ENCODE results near the gene WDR33.
A peak's percentile ranks its signal among the peaks of the same experiment; 100 is the strongest.

The WDR33 gene

GRCh38 chr2:127721311-127721977 lies 89.5 kb downstream of the WDR33 start:
- H4K8ac ChIP-seq (ENCODE audit: low read length): no peak overlapping the region
- H2BK12ac ChIP-seq (ENCODE audit: low read length in 2 of 2): no peak overlapping the region
- no peak overlapping the region for H2AFZ ChIP-seq (ENCODE audit: low read depth, low read length)
- H3K4me1 ChIP-seq (ENCODE audit: control insufficient read depth, insufficient read depth, low read depth, low read length): no peaks in the 10 kb centered on the region
- no peak overlapping the region for H2BK15ac ChIP-seq (ENCODE audit: low read depth, poor library complexity, severe bottlenecking)
- peak; percentile 82 for DNase-seq
- H3K4me3 ChIP-seq (ENCODE audit: insufficient read depth in 1 of 2, low read depth in 1 of 2, low read length in 2 of 2): no peak overlapping the region
- H3K4me2 ChIP-seq (ENCODE audit: low read length, poor library complexity, severe bottlenecking): no peak overlapping the region
- no peak overlapping the region for H2BK5ac ChIP-seq (ENCODE audit: low read depth, low read length, poor library complexity, severe bottlenecking)
- H3K36me3 ChIP-seq (ENCODE audit: control insufficient read depth in 1 of 2, insufficient read depth in 2 of 2, low read depth in 1 of 2, low read length in 2 of 2): peaks cover 26 to 79% of the 10 kb centered on the region in 2 experiments
- no peak overlapping the region for H4K91ac ChIP-seq (ENCODE audit: low read length)
- no peak overlapping the region for H2AK5ac ChIP-seq (ENCODE audit: low read length, severe bottlenecking)
- H3K79me1 ChIP-seq (replicated peaks; ENCODE audit: low read length, poor library complexity, severe bottlenecking): peaks cover 29% of the 10 kb centered on the region
- no peak overlapping the region for H3K4ac ChIP-seq (ENCODE audit: low read depth in 1 of 2, low read length in 2 of 2)
- no peak overlapping the region for H3K14ac ChIP-seq (ENCODE audit: low read length in 2 of 2)
- WGBS: 35% methylated on average over 4 of the region's 6 CpGs
- H3K27ac ChIP-seq (ENCODE audit: low read length, poor library complexity, severe bottlenecking): peak overlapping the region; percentile 72
- no peaks in the 10 kb centered on the region for H3K9me3 ChIP-seq (ENCODE audit: control insufficient read depth, low read length)
- no peak overlapping the region for H2BK120ac ChIP-seq (ENCODE audit: low read depth, low read length)
- no peak overlapping the region for H3K23ac ChIP-seq (ENCODE audit: low read length in 2 of 2)
- no peak overlapping the region for H3K18ac ChIP-seq (ENCODE audit: low read depth in 1 of 2, low read length in 2 of 2)
- H3K9ac ChIP-seq (ENCODE audit: low read length): no peak overlapping the region
- H3K27me3 ChIP-seq (ENCODE audit: control insufficient read depth in 1 of 2, insufficient read depth in 1 of 2, low read length in 2 of 2): no peaks in the 10 kb centered on the region

GRCh38 chr2:127719301-127720218 lies 91.4 kb downstream of the WDR33 start:
- Histone ChIP-seq H3K23ac (ENCODE audit: low read length in 2 of 2) (no peak overlapping the region), H3K4me1 (ENCODE audit: control insufficient read depth, insufficient read depth, low read depth, low read length) (no peaks in the 10 kb centered on the region), H2BK120ac (ENCODE audit: low read depth, low read length) (no peak overlapping the region)

GRCh38 chr2:127718271-127718670 lies 92.7 kb downstream of the WDR33 start:
- Histone ChIP-seq H3K79me1 (replicated peaks; ENCODE audit: low read length, poor library complexity, severe bottlenecking) (peaks cover 28% of the 10 kb centered on the region), H3K23ac (ENCODE audit: low read length in 2 of 2) (no peak overlapping the region), H2AFZ (ENCODE audit: low read depth, low read length) (no peak overlapping the region), H2BK12ac (ENCODE audit: low read length in 2 of 2) (no peak overlapping the region), H3K27me3 (ENCODE audit: control insufficient read depth in 1 of 2, insufficient read depth in 1 of 2, low read length in 2 of 2) (no peaks in the 10 kb centered on the region), H3K27ac (ENCODE audit: low read length, poor library complexity, severe bottlenecking) (no peak overlapping the region), H3K9me3 (ENCODE audit: control insufficient read depth, low read length) (no peaks in the 10 kb centered on the region), H3K4me3 (ENCODE audit: insufficient read depth in 1 of 2, low read depth in 1 of 2, low read length in 2 of 2) (no peak overlapping the region), H3K9ac (ENCODE audit: low read length) (no peak overlapping the region), H4K8ac (ENCODE audit: low read length) (no peak overlapping the region), H3K36me3 (ENCODE audit: control insufficient read depth in 1 of 2, insufficient read depth in 2 of 2, low read depth in 1 of 2, low read length in 2 of 2) (peaks cover 35 to 82% of the 10 kb centered on the region in 2 experiments), H2BK5ac (ENCODE audit: low read depth, low read length, poor library complexity, severe bottlenecking) (no peak overlapping the region), H3K14ac (ENCODE audit: low read length in 2 of 2) (no peak overlapping the region), H3K4me1 (ENCODE audit: control insufficient read depth, insufficient read depth, low read depth, low read length) (no peaks in the 10 kb centered on the region), H2BK120ac (ENCODE audit: low read depth, low read length) (no peak overlapping the region), H4K91ac (ENCODE audit: low read length) (no peak overlapping the region), H3K4me2 (ENCODE audit: low read length, poor library complexity, severe bottlenecking) (no peak overlapping the region), H2BK15ac (ENCODE audit: low read depth, poor library complexity, severe bottlenecking) (no peak overlapping the region), H3K18ac (ENCODE audit: low read depth in 1 of 2, low read length in 2 of 2) (no peak overlapping the region), H3K4ac (ENCODE audit: low read depth in 1 of 2, low read length in 2 of 2) (no peak overlapping the region), H2AK5ac (ENCODE audit: low read length, severe bottlenecking) (no peak overlapping the region)
- DNase-seq: no peak
- WGBS: 96% methylated on average over 4 of the region's 4 CpGs

More at GRCh38 chr2:127719301-127720218, 91.4 kb downstream of the WDR33 start:
- H4K8ac ChIP-seq (ENCODE audit: low read length): no peak overlapping the region
- no peak overlapping the region for H2BK5ac ChIP-seq (ENCODE audit: low read depth, low read length, poor library complexity, severe bottlenecking)
- H2AK5ac ChIP-seq (ENCODE audit: low read length, severe bottlenecking): no peak overlapping the region
- H3K79me1 ChIP-seq (replicated peaks; ENCODE audit: low read length, poor library complexity, severe bottlenecking): peaks cover 29% of the 10 kb centered on the region
- H3K4ac ChIP-seq (ENCODE audit: low read depth in 1 of 2, low read length in 2 of 2): no peak overlapping the region
- no peak overlapping the region for H2BK15ac ChIP-seq (ENCODE audit: low read depth, poor library complexity, severe bottlenecking)
- H3K4me3 ChIP-seq (ENCODE audit: insufficient read depth in 1 of 2, low read depth in 1 of 2, low read length in 2 of 2): no peak overlapping the region
- H3K36me3 ChIP-seq (ENCODE audit: control insufficient read depth in 1 of 2, insufficient read depth in 2 of 2, low read depth in 1 of 2, low read length in 2 of 2): peaks cover 29 to 86% of the 10 kb centered on the region in 2 experiments
- H4K91ac ChIP-seq (ENCODE audit: low read length): no peak overlapping the region
- H3K4me2 ChIP-seq (ENCODE audit: low read length, poor library complexity, severe bottlenecking): no peak overlapping the region
- H2AFZ ChIP-seq (ENCODE audit: low read depth, low read length): no peak overlapping the region
- H2BK12ac ChIP-seq (ENCODE audit: low read length in 2 of 2): no peak overlapping the region
- H3K27ac ChIP-seq (ENCODE audit: low read length, poor library complexity, severe bottlenecking): no peak overlapping the region
- no peaks in the 10 kb centered on the region for H3K9me3 ChIP-seq (ENCODE audit: control insufficient read depth, low read length)
- no peak for DNase-seq
- H3K14ac ChIP-seq (ENCODE audit: low read length in 2 of 2): no peak overlapping the region
- no peak overlapping the region for H3K18ac ChIP-seq (ENCODE audit: low read depth in 1 of 2, low read length in 2 of 2)
- 98% methylated on average over 13 of the region's 13 CpGs for WGBS
- no peaks in the 10 kb centered on the region for H3K27me3 ChIP-seq (ENCODE audit: control insufficient read depth in 1 of 2, insufficient read depth in 1 of 2, low read length in 2 of 2)
- no peak overlapping the region for H3K9ac ChIP-seq (ENCODE audit: low read length)

GRCh38 chr2:127715778-127716449 lies 95.1 kb downstream of the WDR33 start:
- H2BK15ac ChIP-seq (ENCODE audit: low read depth, poor library complexity, severe bottlenecking): no peak overlapping the region
- H3K4me3 ChIP-seq (ENCODE audit: insufficient read depth in 1 of 2, low read depth in 1 of 2, low read length in 2 of 2): no peak overlapping the region
- no peak overlapping the region for H3K27ac ChIP-seq (ENCODE audit: low read length, poor library complexity, severe bottlenecking)
- no peak overlapping the region for H3K9ac ChIP-seq (ENCODE audit: low read length)
- no peak overlapping the region for H3K4me2 ChIP-seq (ENCODE audit: low read length, poor library complexity, severe bottlenecking)
- H2BK5ac ChIP-seq (ENCODE audit: low read depth, low read length, poor library complexity, severe bottlenecking): no peak overlapping the region
- 98% methylated on average over 14 of the region's 14 CpGs for WGBS
- peaks cover 29% of the 10 kb centered on the region for H3K79me1 ChIP-seq (replicated peaks; ENCODE audit: low read length, poor library complexity, severe bottlenecking)
- no peak overlapping the region for H2AFZ ChIP-seq (ENCODE audit: low read depth, low read length)
- no peak overlapping the region for H3K4ac ChIP-seq (ENCODE audit: low read depth in 1 of 2, low read length in 2 of 2)
- H4K91ac ChIP-seq (ENCODE audit: low read length): no peak overlapping the region
- H3K27me3 ChIP-seq (ENCODE audit: control insufficient read depth in 1 of 2, insufficient read depth in 1 of 2, low read length in 2 of 2): no peaks in the 10 kb centered on the region
- H3K9me3 ChIP-seq (ENCODE audit: control insufficient read depth, low read length): no peaks in the 10 kb centered on the region
- H2BK12ac ChIP-seq (ENCODE audit: low read length in 2 of 2): no peak overlapping the region
- H3K18ac ChIP-seq (ENCODE audit: low read depth in 1 of 2, low read length in 2 of 2): no peak overlapping the region
- DNase-seq: no peak
- H3K4me1 ChIP-seq (ENCODE audit: control insufficient read depth, insufficient read depth, low read depth, low read length): no peaks in the 10 kb centered on the region
- no peak overlapping the region for H4K8ac ChIP-seq (ENCODE audit: low read length)
- H2AK5ac ChIP-seq (ENCODE audit: low read length, severe bottlenecking): no peak overlapping the region
- no peak overlapping the region for H3K14ac ChIP-seq (ENCODE audit: low read length in 2 of 2)
- peaks cover 31 to 59% of the 10 kb centered on the region in 2 experiments for H3K36me3 ChIP-seq (ENCODE audit: control insufficient read depth in 1 of 2, insufficient read depth in 2 of 2, low read depth in 1 of 2, low read length in 2 of 2)
- no peak overlapping the region for H2BK120ac ChIP-seq (ENCODE audit: low read depth, low read length)
- no peak overlapping the region for H3K23ac ChIP-seq (ENCODE audit: low read length in 2 of 2)

All from mesenchymal stem cell (in vitro differentiated cells and primary cell).